Activated CD4-positive, alpha-beta T cell treated with anti-CD3 and anti-CD28 coated beads for 24 hours (primary cell): ENCODE results near the gene PSME3IP1.
"Not testable (repeated sequence)": the region's sequence is repeated elsewhere in the genome, so short reads cannot be mapped to it uniquely, and the experiment has no call there.

Experiments used
- DNase-seq, 2 donors: peaks; one replicate each; pipeline ENCODE4 v3.0.0-alpha.2; 2020; ENCODE audit warnings: low read depth in 2 of 2

PSME3IP1 gene

GRCh38 chr16:57125969-57126368, 59.9 kb downstream of the PSME3IP1 start:
- DNase-seq = no peak

- DNase-seq = no peak
Observed at GRCh38 chr16:57125376-57125775, 60.5 kb downstream of the PSME3IP1 start.

- no peak for DNase-seq
Observed at GRCh38 chr16:57123974-57124674, 61.7 kb downstream of the PSME3IP1 start.

GRCh38 chr16:57123216-57123973, 62.4 kb downstream of the PSME3IP1 start:
- DNase-seq = no peak

GRCh38 chr16:57118461-57119084, 67.3 kb downstream of the PSME3IP1 start:
- DNase-seq = no peak

- no peak for DNase-seq
Observed at GRCh38 chr16:57115514-57116182, 70.2 kb downstream of the PSME3IP1 start.

- DNase-seq = no peak
Observed at GRCh38 chr16:57115168-57115513, 70.7 kb downstream of the PSME3IP1 start.

GRCh38 chr16:57113664-57114063, 72.2 kb downstream of the PSME3IP1 start:
- no peak for DNase-seq

GRCh38 chr16:57113042-57113453, 72.8 kb downstream of the PSME3IP1 start:
- no peak for DNase-seq

GRCh38 chr16:57112403-57113041, 73.3 kb downstream of the PSME3IP1 start:
- no peak for DNase-seq

GRCh38 chr16:57111420-57111819, 74.4 kb downstream of the PSME3IP1 start:
- DNase-seq = no peak

GRCh38 chr16:57110937-57111336, 74.9 kb downstream of the PSME3IP1 start:
- DNase-seq = no peak

- DNase-seq = not testable (repeated sequence)
Observed at GRCh38 chr16:57109259-57110105, 76.4 kb downstream of the PSME3IP1 start.

GRCh38 chr16:57108432-57108831, 77.4 kb downstream of the PSME3IP1 start:
- DNase-seq = no peak

GRCh38 chr16:57107321-57107922, 78.4 kb downstream of the PSME3IP1 start:
- no peak for DNase-seq

GRCh38 chr16:57106767-57107166, 79.1 kb downstream of the PSME3IP1 start:
- DNase-seq = no peak

GRCh38 chr16:57105184-57105583, 80.7 kb downstream of the PSME3IP1 start:
- no peak for DNase-seq

- DNase-seq = no peak
Observed at GRCh38 chr16:57104706-57105105, 81.1 kb downstream of the PSME3IP1 start.

GRCh38 chr16:57102888-57103851, 82.7 kb downstream of the PSME3IP1 start:
- no peak for DNase-seq
